Rectal smooth muscle tissue (tissue), 1 donor: ENCODE results near the gene MRPL28.

Source experiments
- H3K27ac ChIP-seq: one replicate; pipeline ENCODE4 v1.7.0; 2013; ENCODE audit warnings: low read depth, low read length, inconsistent platforms
- H3K27me3 ChIP-seq: one replicate; pipeline ENCODE4 v1.7.0; 2013; ENCODE audit warnings: low read length; ENCODE audit not compliant: control insufficient read depth, insufficient read depth
- H3K36me3 ChIP-seq: one replicate; pipeline ENCODE4 v1.7.0; 2013; ENCODE audit warnings: low read length; ENCODE audit not compliant: control insufficient read depth, insufficient read depth
- H3K4me1 ChIP-seq: one replicate; pipeline ENCODE4 v1.7.0; 2013; ENCODE audit warnings: low read length; ENCODE audit not compliant: control insufficient read depth, insufficient read depth
- H3K4me3 ChIP-seq: one replicate; pipeline ENCODE4 v1.7.0; 2013; ENCODE audit warnings: low read length
- H3K9ac ChIP-seq: one replicate; pipeline ENCODE4 v1.7.0; 2013; ENCODE audit warnings: low read length

Gene MRPL28

DNA sequence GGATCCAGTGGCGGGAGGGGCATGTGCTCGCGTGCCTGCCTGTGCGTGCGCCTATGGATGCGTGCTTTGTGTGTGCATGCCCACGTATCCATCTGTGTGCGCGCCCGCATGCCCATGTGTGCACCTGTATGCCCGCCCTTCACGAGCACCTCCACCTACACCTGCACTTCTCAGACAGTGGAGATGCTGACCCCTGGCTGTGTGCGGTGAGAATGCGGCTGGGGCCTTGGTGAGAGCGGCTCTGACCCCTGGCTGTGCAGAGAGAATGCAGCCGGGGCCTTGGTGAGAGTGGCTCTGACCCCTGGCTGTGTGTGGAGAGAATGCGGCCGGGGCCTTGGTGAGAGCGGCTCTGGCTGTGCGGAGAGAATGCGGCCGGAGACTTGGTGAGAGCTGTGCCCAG lies 51.7 kb downstream of the MRPL28 start:
- H3K27ac ChIP-seq = no peak overlapping the region
- H3K4me1 ChIP-seq = no peaks in the 10 kb centered on the region
- H3K4me3 ChIP-seq = no peak overlapping the region
- H3K9ac ChIP-seq = no peak overlapping the region
- no peaks in the 10 kb centered on the region for H3K27me3 ChIP-seq
- peaks cover 15% of the 10 kb centered on the region for H3K36me3 ChIP-seq

DNA sequence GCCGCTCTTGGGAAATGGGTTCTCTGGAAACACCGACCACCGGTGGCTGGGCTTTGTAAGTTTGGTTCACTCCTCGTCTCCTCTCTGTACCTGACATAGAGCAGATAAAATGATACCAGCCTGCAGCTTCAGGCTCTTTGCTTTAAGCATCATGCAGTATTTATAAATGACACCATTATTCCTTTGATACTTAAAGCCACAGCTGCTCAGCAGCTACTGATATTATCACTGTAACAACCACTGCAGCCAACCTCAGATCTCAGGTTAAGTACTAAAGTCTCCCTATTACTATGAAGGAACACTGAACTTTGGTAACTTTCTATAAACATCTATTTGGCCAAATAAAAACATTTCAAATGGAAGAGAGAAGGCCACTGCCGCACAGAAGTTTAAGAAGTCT lies 52.8 kb downstream of the MRPL28 start:
- H3K4me3 ChIP-seq = no peak overlapping the region
- no peaks in the 10 kb centered on the region for H3K4me1 ChIP-seq
- H3K27me3 ChIP-seq = no peaks in the 10 kb centered on the region
- H3K27ac ChIP-seq = no peak overlapping the region
- H3K9ac ChIP-seq = no peak overlapping the region
- peaks cover 22% of the 10 kb centered on the region for H3K36me3 ChIP-seq
